PC-3 (cell line): Measurements from ENCODE around the gene ABLIM3. TPM values are rescaled to one million over a fixed set of nuclear protein-coding genes. Genes with fewer than 3 reads are reported as not detected.

ENCODE experiments used
- ATAC-seq: fragments of 200-7000 bp; cut with Tn5 transposase; 2 replicates; pipeline ENCODE4 v1.9.1; 2020; ENCODE audit warnings: mild to moderate bottlenecking, moderate library complexity
- BruUV-seq: library from RNA; stranded (reverse); fragments of 400-500 nt; replicated peaks from 2 replicates; lab custom pipeline; 2021; lab: Mats Ljungman, UMichigan
- CTCF ChIA-PET: fragments of 300-600 bp; sonication (Branson Sonifier 250); formaldehyde crosslinking; loops from one replicate; lab custom pipeline; 2022; ENCODE audit warnings: antibody characterized with exemption; lab: Charles Lee
- POLR2A ChIA-PET: fragments of 300-600 bp; sonication (Branson Sonifier 250); formaldehyde crosslinking; loops from one replicate; lab custom pipeline; 2022; ENCODE audit warnings: antibody characterized with exemption; ENCODE audit not compliant: unreplicated experiment; lab: Charles Lee
- DNase-seq: peaks from one replicate; pipeline ENCODE4 v3.0.0-alpha.2; 2015
- H2AFZ ChIP-seq: fragments of 300-600 bp; sonication (generic); 2 replicates; pipeline ENCODE4 v1.6.0; 2016; ENCODE audit warnings: antibody characterized with exemption, low read length
- H3F3A ChIP-seq: fragments of 300-600 bp; sonication (generic); one replicate; pipeline ENCODE4 v1.6.0; 2017; ENCODE audit warnings: antibody characterized with exemption, low read length, control low read depth, mild to moderate bottlenecking; ENCODE audit not compliant: unreplicated experiment
- H3K27ac ChIP-seq: fragments of 300-600 bp; sonication (generic); 2 replicates; pipeline ENCODE4 v1.5.1; 2016; ENCODE audit warnings: mild to moderate bottlenecking, low read length
- H3K27me3 ChIP-seq: fragments of 300-600 bp; sonication (generic); 2 replicates; pipeline ENCODE4 v1.6.1; 2016; ENCODE audit warnings: low read length, mixed read lengths
- H3K36me3 ChIP-seq: fragments of 300-600 bp; sonication (generic); 2 replicates; pipeline ENCODE4 v1.6.1; 2016; ENCODE audit warnings: low read depth, mixed run types, low read length, mixed read lengths
- H3K4me1 ChIP-seq: fragments of 300-600 bp; sonication (generic); 2 replicates; pipeline ENCODE4 v1.5.1; 2016; ENCODE audit warnings: low read length; ENCODE audit not compliant: insufficient read depth
- H3K4me2 ChIP-seq: fragments of 300-600 bp; sonication (generic); 2 replicates; pipeline ENCODE4 v1.6.0; 2016; ENCODE audit warnings: low read length
- H3K4me3 ChIP-seq: fragments of 300-600 bp; sonication (generic); 2 replicates; pipeline ENCODE4 v1.5.1; 2016; ENCODE audit warnings: mild to moderate bottlenecking, low read length, mixed read lengths
- H3K79me2 ChIP-seq: fragments of 300-600 bp; sonication (generic); 2 replicates; pipeline ENCODE4 v1.6.1; 2017; ENCODE audit warnings: low read length, mixed read lengths
- H3K9ac ChIP-seq: fragments of 300-600 bp; sonication (generic); 2 replicates; pipeline ENCODE4 v1.6.0; 2016; ENCODE audit warnings: mild to moderate bottlenecking, low read length
- H3K9me2 ChIP-seq: fragments of 300-600 bp; sonication (generic); replicated peaks from 2 replicates; pipeline ENCODE4 v1.6.1; 2016; ENCODE audit warnings: mixed run types, low read length, mixed read lengths
- H3K9me3 ChIP-seq: fragments of 300-600 bp; sonication (generic); 2 replicates; pipeline ENCODE4 v1.6.1; 2016; ENCODE audit warnings: low read length, mixed read lengths
- H4K20me1 ChIP-seq: fragments of 300-600 bp; sonication (generic); 2 replicates; pipeline ENCODE4 v1.6.1; 2016; ENCODE audit warnings: low read length, mixed read lengths
- EZH2 ChIP-seq: fragments of 300-600 bp; sonication (generic); IDR thresholded peaks from one replicate; pipeline ENCODE4 v1.6.1; 2017; ENCODE audit warnings: antibody characterized with exemption, mild to moderate bottlenecking, low read length; ENCODE audit not compliant: unreplicated experiment
- EZH2phosphoT487 ChIP-seq: fragments of 300-600 bp; sonication (generic); IDR thresholded peaks from 2 replicates; pipeline ENCODE4 v1.6.1; 2018; ENCODE audit warnings: mild to moderate bottlenecking, antibody characterized with exemption, low read length, borderline replicate concordance
- intact Hi-C: fragments of 100-400 bp; cut with micrococcal nuclease; formaldehyde crosslinking; loops from 2 replicates; pipeline ENCODE4 v1.9.0; 2023
- total RNA-seq: library from RNA; depleted of rRNA; stranded (reverse); fragments of >200 nt; gene quantifications from 2 replicates; pipeline ENCODE4 v1.2.3, GENCODE V29; 2014
- TF ChIP-seq, protein P1 (sequence below): fragments of 300-600 bp; sonication (generic); conservative IDR thresholded peaks from 2 replicates; pipeline ENCODE4 v1.5.1; 2017; ENCODE audit warnings: antibody characterized with exemption, low read depth, mild to moderate bottlenecking, low read length

The ABLIM3 gene
- total RNA-seq, 1 experiment from 2014 or later = 43.6 TPM

DNA sequence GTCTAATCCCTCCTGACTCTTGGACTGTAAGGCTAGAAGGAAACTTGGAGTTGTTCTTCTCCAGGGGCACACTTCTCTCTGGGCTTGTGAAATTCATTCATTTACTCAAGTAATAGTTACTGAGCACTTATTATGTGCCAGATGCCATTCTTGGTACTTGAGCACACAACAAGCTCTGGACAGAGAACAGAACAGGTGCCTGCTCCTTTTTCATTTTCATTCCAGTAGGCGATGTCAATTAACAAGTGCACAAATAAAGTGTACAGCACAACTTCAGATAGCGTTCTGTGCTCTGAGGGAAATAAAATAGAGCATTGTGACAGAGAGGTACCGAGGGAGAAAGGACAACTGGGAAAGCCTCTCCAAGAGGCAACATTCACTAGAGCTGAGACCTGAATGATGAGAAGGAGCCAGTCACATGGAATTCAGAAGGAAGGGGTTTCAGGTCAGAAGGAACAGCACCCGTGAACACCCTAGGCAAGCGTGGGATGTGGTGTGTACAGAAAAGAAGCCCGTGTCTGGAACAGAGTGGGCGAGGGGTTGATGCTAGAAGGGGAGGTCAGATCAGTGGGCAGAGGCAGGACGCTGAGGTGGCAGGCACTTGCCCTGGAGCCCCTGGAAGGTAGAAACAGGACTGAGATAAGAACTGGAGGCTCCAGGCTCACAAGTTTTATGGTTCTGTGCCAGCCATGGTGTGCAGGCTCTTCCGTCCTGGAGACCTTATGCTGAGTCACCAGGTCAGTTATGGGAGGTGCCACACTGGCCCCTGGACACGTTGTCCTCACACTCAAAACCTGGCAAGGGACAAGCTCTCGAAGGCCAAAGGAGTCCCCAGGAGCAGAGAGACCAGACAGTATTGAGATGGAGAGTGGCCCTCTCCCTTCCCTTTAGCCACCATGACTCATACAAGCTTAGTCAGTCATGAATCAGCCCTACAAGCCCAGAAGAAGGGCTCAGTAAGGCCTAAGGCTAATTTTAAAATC, 7.2 kb upstream of the ABLIM3 start:
- peak overlapping the region; percentile 47 for H3K9ac ChIP-seq
- no peaks in the 10 kb centered on the region for H3K9me3 ChIP-seq
- H4K20me1 ChIP-seq = no peaks in the 10 kb centered on the region
- BruUV-seq = no TSS peak
- H3K9me2 ChIP-seq = no peaks in the 10 kb centered on the region
- ChIA-PET CTCF (interaction anchor here (0.6 to 1.2 kb wide), 8 partner anchors 9 to 988 kb away, joined by 3 to 8 read pairs (median 4); no protein-coding TSS in a partner anchor), POLR2A (interaction anchor here (0.6 to 1.1 kb wide), 4 partner anchors 9 to 648 kb away, joined by 3 to 15 read pairs (median 4); no protein-coding TSS in a partner anchor)
- H3K4me2 ChIP-seq = peak overlapping the region; percentile 68
- TF ChIP-seq, protein P1, sequence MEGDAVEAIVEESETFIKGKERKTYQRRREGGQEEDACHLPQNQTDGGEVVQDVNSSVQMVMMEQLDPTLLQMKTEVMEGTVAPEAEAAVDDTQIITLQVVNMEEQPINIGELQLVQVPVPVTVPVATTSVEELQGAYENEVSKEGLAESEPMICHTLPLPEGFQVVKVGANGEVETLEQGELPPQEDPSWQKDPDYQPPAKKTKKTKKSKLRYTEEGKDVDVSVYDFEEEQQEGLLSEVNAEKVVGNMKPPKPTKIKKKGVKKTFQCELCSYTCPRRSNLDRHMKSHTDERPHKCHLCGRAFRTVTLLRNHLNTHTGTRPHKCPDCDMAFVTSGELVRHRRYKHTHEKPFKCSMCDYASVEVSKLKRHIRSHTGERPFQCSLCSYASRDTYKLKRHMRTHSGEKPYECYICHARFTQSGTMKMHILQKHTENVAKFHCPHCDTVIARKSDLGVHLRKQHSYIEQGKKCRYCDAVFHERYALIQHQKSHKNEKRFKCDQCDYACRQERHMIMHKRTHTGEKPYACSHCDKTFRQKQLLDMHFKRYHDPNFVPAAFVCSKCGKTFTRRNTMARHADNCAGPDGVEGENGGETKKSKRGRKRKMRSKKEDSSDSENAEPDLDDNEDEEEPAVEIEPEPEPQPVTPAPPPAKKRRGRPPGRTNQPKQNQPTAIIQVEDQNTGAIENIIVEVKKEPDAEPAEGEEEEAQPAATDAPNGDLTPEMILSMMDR = no peak
- no peak for TF ChIP-seq EZH2phosphoT487
- no peak for TF ChIP-seq EZH2
- DNase-seq (peak; percentile 100), ATAC-seq (peak; percentile 76)
- H3F3A ChIP-seq = peaks cover 28% of the 10 kb centered on the region
- H3K27ac ChIP-seq = peak overlapping the region; percentile 86
- no peaks in the 10 kb centered on the region for H3K36me3 ChIP-seq
- H2AFZ ChIP-seq = peak overlapping the region; percentile 28
- H3K4me1 ChIP-seq = peaks cover 64% of the 10 kb centered on the region
- intact Hi-C loops = loop anchor here (1.0 to 10.0 kb wide), 6 partner anchors 8 to 431 kb away; no protein-coding TSS in a partner anchor
- peak overlapping the region; percentile 1; the same call in 1 of the 2 replicates for H3K4me3 ChIP-seq
- H3K79me2 ChIP-seq = no peaks in the 10 kb centered on the region
- H3K27me3 ChIP-seq = no peaks in the 10 kb centered on the region

GRCh38 chr5:149134778-149135500, 6.4 kb upstream of the ABLIM3 start:
- BruUV-seq = TSS peak; percentile 77
- peak; percentile 15 for ATAC-seq
- peak overlapping the region; percentile 55 for H3K9ac ChIP-seq

More at GRCh38 chr5:149134778-149135500, 6.4 kb upstream of the ABLIM3 start:
- Histone ChIP-seq H3K79me2 (no peaks in the 10 kb centered on the region), H2AFZ (no peak overlapping the region), H3K27ac (peak overlapping the region; percentile 86), H3K9me3 (no peaks in the 10 kb centered on the region), H3K4me1 (peaks cover 57% of the 10 kb centered on the region), H3K9me2 (no peaks in the 10 kb centered on the region), H3K27me3 (no peaks in the 10 kb centered on the region), H3K4me2 (peak overlapping the region; percentile 68), H3K36me3 (no peaks in the 10 kb centered on the region), H3K4me3 (peak overlapping the region; percentile 5; the same call in 1 of the 2 replicates), H3F3A (peaks cover 22% of the 10 kb centered on the region), H4K20me1 (no peaks in the 10 kb centered on the region)
- POLR2A ChIA-PET = interaction anchor here (0.6 to 1.1 kb wide), 3 partner anchors 8 to 647 kb away, joined by 3 to 15 read pairs (median 4); no protein-coding TSS in a partner anchor
- intact Hi-C loops = loop anchor here (1.0 to 10.0 kb wide), 6 partner anchors 7 to 430 kb away; no protein-coding TSS in a partner anchor
- TF ChIP-seq EZH2phosphoT487 (no peak), EZH2 (no peak)
- TF ChIP-seq, protein P1 = no peak
- DNase-seq = no peak
- CTCF ChIA-PET = interaction anchor here (0.5 to 1.2 kb wide), 7 partner anchors 9 to 1867 kb away, joined by 3 to 8 read pairs (median 4); no protein-coding TSS in a partner anchor
